ENCODE measurements around the gene HSD17B2.
"Not testable (repeated sequence)": the region's sequence is repeated elsewhere in the genome, so short reads cannot be mapped to it uniquely, and the experiment has no call there.

HSD17B2 gene

GRCh38 chr16:82082097-82082496 lies 47.0 kb downstream of the HSD17B2 start:
- no peak for DNase-seq (ENCODE audit: low read depth)

- DNase-seq (ENCODE audit: low read depth) = no peak
Observed at GRCh38 chr16:82082543-82083244, 47.6 kb downstream of the HSD17B2 start.

- DNase-seq (ENCODE audit: low read depth) = no peak
Observed at GRCh38 chr16:82083710-82084353, 48.8 kb downstream of the HSD17B2 start.

GRCh38 chr16:82085011-82085779 lies 50.1 kb downstream of the HSD17B2 start:
- DNase-seq (ENCODE audit: low read depth) = no peak

DNA sequence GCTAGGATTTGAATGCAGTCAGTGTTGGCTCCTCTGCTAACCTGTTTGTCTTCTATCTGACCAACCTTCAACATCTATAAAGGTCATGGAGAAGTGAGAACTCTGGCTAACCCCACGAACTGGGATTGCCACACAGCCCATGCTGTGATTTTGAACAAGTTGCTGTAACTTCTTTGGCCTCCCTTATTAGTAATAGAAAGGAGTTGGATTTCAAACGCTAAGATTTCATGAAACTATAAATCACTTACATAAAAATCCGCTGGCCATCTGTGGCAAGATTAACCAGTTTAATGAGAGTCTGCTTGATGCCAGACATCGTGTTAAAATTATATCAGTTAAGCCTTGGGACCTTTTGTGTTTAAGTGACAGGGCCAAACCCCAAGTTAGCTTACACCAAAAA lies 53.4 kb downstream of the HSD17B2 start:
- DNase-seq (ENCODE audit: low read depth) = no peak

GRCh38 chr16:82091241-82091640 lies 56.2 kb downstream of the HSD17B2 start:
- no peak for DNase-seq (ENCODE audit: low read depth)

DNA sequence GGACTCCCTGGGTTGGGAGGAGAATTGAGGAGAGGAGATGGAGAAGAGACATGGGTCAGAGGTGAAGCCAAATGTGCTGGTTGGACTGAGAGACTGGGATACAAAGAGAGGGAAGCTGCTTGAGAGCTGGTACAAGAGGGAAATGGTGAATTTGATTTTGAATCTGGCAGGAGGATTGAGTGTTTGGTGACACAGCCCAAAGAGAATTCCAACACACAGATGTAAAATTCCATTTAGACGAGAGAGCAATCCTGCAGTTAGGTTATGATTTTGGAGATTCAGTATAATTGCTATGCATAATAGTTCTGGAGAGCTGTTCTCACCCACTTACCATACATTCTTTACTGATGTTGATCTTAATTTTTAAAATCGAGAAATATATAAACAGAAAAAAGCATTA lies 57.7 kb downstream of the HSD17B2 start:
- DNase-seq (ENCODE audit: low read depth) = no peak

DNA sequence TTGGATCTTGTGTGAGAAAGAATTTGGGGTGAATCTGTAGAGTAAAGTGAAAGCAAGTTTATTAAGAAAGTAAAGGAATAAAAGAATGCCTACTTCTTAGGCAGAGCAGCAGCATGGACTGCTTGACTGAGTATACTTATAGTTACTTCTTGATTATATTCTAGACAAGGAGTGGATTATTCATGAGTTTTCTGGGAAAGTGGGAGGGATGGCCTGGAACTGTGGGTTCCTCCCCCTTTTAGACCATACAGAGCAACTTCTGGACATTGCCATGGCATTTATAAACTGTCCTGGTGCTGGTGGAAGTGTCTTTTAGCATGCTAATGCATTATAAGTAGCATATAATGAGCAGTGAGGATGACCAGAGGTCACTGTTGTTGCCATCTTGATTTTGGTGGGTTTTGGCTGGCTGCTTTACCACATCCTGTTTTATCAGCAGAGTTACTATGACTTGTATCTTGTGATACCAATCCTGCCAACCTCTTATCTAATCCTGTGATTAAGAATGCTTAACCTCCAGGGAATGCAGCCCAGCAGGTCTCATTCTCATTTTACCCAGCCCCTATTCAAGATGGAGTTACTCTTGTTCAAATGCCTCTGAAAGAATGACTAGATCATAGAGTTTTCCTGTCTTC lies 58.7 kb downstream of the HSD17B2 start:
- no peak for DNase-seq (ENCODE audit: low read depth)

DNA sequence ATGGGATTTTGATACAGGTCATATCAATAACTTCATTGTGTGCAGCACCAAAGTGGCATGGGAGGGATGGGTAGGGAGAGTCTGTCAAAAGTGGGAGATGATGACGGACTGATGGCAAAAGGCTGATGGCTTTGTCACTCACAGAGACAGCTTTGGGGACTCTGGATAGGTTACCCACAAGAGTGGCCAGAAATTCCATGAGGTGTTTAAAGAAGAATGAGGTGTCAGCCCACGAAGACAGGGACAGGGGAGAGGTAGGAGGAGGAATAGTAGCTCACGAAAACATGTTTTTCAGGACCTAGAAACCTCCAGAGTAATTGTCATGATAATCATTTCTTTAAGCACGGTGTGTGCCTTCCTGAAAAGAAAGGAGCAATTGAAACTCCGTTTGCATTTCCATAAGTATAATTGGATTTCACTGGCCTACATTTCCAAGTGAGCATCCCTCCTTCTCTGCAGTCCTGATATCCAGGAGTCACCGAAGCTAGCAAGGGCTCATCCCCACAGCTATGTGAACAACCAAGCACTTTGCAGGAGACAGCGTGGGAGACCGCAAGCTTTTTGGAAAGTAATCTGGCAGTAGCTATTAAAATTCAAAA lies 60.0 kb downstream of the HSD17B2 start:
- DNase-seq (ENCODE audit: low read depth) = no peak

GRCh38 chr16:82096641-82097040 lies 61.6 kb downstream of the HSD17B2 start:
- no peak for DNase-seq (ENCODE audit: low read depth)

- DNase-seq (ENCODE audit: low read depth) = no peak
Observed at GRCh38 chr16:82105107-82105506, 70.1 kb downstream of the HSD17B2 start.

DNA sequence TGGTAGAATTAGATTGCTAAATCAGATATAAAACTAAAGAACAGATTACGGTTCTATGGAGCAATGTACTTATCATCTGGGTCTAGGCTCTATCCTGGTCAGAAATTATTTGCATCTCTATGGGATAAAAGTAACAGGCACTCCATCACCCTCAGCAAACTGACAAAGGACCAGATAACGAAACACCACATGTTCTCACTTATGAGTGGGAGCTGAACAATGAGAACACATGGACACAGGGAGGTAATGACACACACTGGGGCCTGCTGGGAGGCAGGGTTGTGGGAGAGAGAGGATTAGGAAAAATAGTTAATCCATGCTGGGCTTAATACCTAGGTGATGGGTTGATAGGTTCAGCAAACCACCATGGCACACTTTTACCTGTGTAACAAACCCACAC lies 73.0 kb downstream of the HSD17B2 start:
- DNase-seq (ENCODE audit: low read depth) = no peak

GRCh38 chr16:82108774-82109173 lies 73.7 kb downstream of the HSD17B2 start:
- no peak for DNase-seq (ENCODE audit: low read depth)

DNA sequence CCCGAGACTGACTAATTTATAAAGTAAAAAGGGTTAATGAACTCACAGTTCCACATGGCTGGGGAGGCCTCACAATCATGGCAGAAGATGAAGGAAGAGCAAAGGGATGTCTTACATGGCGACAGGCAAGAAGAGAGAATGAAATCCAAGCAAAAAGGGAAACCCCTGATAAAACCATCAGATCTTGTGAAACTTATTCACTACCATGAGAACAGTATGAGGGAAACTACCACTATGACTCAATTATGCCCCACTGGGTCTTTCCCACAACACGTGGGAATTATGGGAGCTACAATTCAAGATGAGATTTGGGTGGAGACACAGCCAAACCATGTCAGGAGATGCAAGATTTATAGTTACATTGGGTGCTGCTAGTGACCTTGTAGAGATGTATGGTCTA lies 74.2 kb downstream of the HSD17B2 start:
- not testable (repeated sequence) for DNase-seq (ENCODE audit: low read depth)

GRCh38 chr16:82111944-82112343 lies 76.9 kb downstream of the HSD17B2 start:
- DNase-seq (ENCODE audit: low read depth) = no peak

GRCh38 chr16:82113741-82114140 lies 78.7 kb downstream of the HSD17B2 start:
- no peak for DNase-seq (ENCODE audit: low read depth)

- no peak for DNase-seq (ENCODE audit: low read depth)
Observed at GRCh38 chr16:82116535-82116934, 81.5 kb downstream of the HSD17B2 start.

DNA sequence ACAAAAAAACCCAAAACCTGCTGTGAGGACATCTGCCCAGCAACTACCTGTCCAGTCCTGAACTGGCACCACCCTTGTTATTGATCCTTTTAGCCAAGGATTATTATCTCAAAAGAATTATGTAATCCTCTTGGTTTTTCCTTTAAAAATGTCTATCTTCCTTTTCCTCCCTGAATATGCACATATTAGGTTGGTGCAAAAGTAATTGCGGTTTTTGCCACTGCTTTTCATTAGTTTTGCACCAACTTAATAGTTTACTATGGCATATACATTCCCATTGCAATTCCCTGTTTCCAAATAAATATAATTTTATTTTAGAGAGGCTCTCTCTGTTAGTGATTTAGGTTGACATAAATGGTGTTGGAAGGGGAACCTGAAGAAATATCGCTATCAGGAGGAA lies 83.7 kb downstream of the HSD17B2 start:
- no peak for DNase-seq (ENCODE audit: low read depth)

GRCh38 chr16:82119405-82119804 lies 84.4 kb downstream of the HSD17B2 start:
- DNase-seq (ENCODE audit: low read depth) = no peak

- DNase-seq (ENCODE audit: low read depth) = no peak
Observed at GRCh38 chr16:82124651-82125050, 89.6 kb downstream of the HSD17B2 start.

DNA sequence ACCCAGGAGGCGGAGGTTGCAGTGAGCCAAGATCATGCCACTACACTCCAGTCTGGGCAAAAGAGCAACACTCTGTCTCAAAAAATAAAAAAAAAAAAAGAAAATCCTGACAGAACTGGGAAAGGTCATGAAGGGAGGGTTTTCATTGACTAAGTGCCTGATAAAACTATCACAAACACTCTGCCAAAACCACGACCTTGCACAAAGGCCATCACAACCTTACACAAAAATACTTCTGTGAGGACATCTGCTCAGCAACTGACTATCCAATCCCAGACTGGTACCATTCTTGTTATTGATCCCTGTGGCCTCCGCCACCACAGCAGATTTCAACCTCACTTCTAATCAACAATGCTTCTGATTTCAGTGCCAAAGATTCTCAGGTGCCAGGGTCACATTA lies 94.8 kb downstream of the HSD17B2 start:
- no peak for DNase-seq (ENCODE audit: low read depth)

- DNase-seq (ENCODE audit: low read depth) = no peak
Observed at GRCh38 chr16:82133798-82134197, 98.7 kb downstream of the HSD17B2 start.

Data from activated gamma-delta T cell treated with anti-CD3 and anti-CD28 coated beads, Interleukin-2, amount 50 U/mL, for 16 hours (primary cell).